SW480 (cell line): ENCODE data around the gene AMER3.
"Not testable (repeated sequence)": the region's sequence is repeated elsewhere in the genome, so short reads cannot be mapped to it uniquely, and the experiment has no call there.

Experiments
- DNase-seq: peaks from one replicate; pipeline ENCODE4 v3.0.0-alpha.2; 2016; ENCODE audit warnings: low spot score

Gene AMER3

GRCh38 chr2:130755256-130756052, at the start of gene AMER3:
Gene AMER3 (plus strand): TSS chr2:130755540. CDS start chr2:130762073, 6,533 bp downstream.
- DNase-seq, result no peak

- not testable (repeated sequence) for DNase-seq
Observed at GRCh38 chr2:130714795-130715194, 40.5 kb upstream of the AMER3 start.

- DNase-seq, result peak; percentile 16
Observed at GRCh38 chr2:130720036-130720435, 35.3 kb upstream of the AMER3 start.

GRCh38 chr2:130720528-130720927, 34.8 kb upstream of the AMER3 start:
- no peak for DNase-seq

- DNase-seq, result no peak
Observed at GRCh38 chr2:130724455-130724854, 30.9 kb upstream of the AMER3 start.

- DNase-seq, result no peak
Observed at GRCh38 chr2:130726614-130727180, 28.6 kb upstream of the AMER3 start.

GRCh38 chr2:130727286-130727924, 27.9 kb upstream of the AMER3 start:
- peak; percentile 78 for DNase-seq

GRCh38 chr2:130728007-130728454, 27.3 kb upstream of the AMER3 start:
- peak; percentile 65 for DNase-seq

GRCh38 chr2:130728549-130729316, 26.6 kb upstream of the AMER3 start, which contains the start of gene GPR148:
Gene GPR148 (plus strand): TSS chr2:130729070. CDS start chr2:130729152, 82 bp downstream.
- DNase-seq, result no peak

GRCh38 chr2:130729322-130730299, 25.7 kb upstream of the AMER3 start:
- DNase-seq, result no peak

- DNase-seq, result not testable (repeated sequence)
Observed at GRCh38 chr2:130732257-130732656, 23.1 kb upstream of the AMER3 start.

GRCh38 chr2:130735200-130735599, 20.1 kb upstream of the AMER3 start:
- DNase-seq, result no peak

GRCh38 chr2:130736487-130736886, 18.9 kb upstream of the AMER3 start:
- DNase-seq, result no peak

- DNase-seq, result no peak
Observed at GRCh38 chr2:130737592-130737991, 17.7 kb upstream of the AMER3 start.

- no peak for DNase-seq
Observed at GRCh38 chr2:130740671-130741070, 14.7 kb upstream of the AMER3 start.

- no peak for DNase-seq
Observed at GRCh38 chr2:130743278-130743677, 12.1 kb upstream of the AMER3 start.

GRCh38 chr2:130744287-130745117, 10.8 kb upstream of the AMER3 start:
- DNase-seq, result no peak

- DNase-seq, result no peak
Observed at GRCh38 chr2:130749078-130749477, 6.3 kb upstream of the AMER3 start.

GRCh38 chr2:130749641-130750040, 5.7 kb upstream of the AMER3 start:
- no peak for DNase-seq

GRCh38 chr2:130754811-130755210, 529 bp upstream of the AMER3 start:
- DNase-seq, result no peak
